Small intestine (tissue), 16 donors: ENCODE results near the gene CENPN. TPM values are rescaled to one million over a fixed set of nuclear protein-coding genes. Genes with fewer than 3 reads are reported as not detected.

ENCODE experiments used
- DNase-seq, 2 donors: peaks; one replicate each; pipeline versions ENCODE4 v3.0.0 to v3.0.0-alpha.2; 2013
- FAIRE-seq: peaks from 2 replicates; lab custom pipeline; 2012; peaks lifted over from hg19 to GRCh38; lab: Jason Lieb, UNC
- H3K27ac ChIP-seq, 3 donors: one replicate each; pipeline ENCODE4 v1.5.1; 2013; ENCODE audit warnings: low read length in 2 of 3, mild to moderate bottlenecking in 2 of 3, control low read depth in 1 of 3, inconsistent platforms in 1 of 3, low read depth in 1 of 3, moderate library complexity in 1 of 3
- H3K27me3 ChIP-seq, 3 donors: one replicate each; pipeline ENCODE4 v1.6.1; 2013; ENCODE audit warnings: low read length in 3 of 3, inconsistent platforms in 1 of 3; ENCODE audit not compliant: control insufficient read depth in 3 of 3, insufficient read depth in 3 of 3
- H3K36me3 ChIP-seq, 3 donors: one replicate each; pipeline ENCODE4 v1.6.1; 2013; ENCODE audit warnings: low read length in 3 of 3, inconsistent platforms in 1 of 3, low read depth in 1 of 3, mild to moderate bottlenecking in 1 of 3, moderate library complexity in 1 of 3; ENCODE audit not compliant: control insufficient read depth in 3 of 3, insufficient read depth in 2 of 3
- H3K4me1 ChIP-seq, 3 donors: one replicate each; pipeline ENCODE4 v1.6.1; 2013; ENCODE audit warnings: low read length in 2 of 3, inconsistent platforms in 1 of 3, low read depth in 1 of 3, mild to moderate bottlenecking in 1 of 3, moderate library complexity in 1 of 3; ENCODE audit not compliant: control insufficient read depth in 3 of 3, insufficient read depth in 2 of 3
- H3K4me3 ChIP-seq, 3 donors: one replicate each; pipeline ENCODE4 v1.5.1; 2013; ENCODE audit warnings: low read length in 3 of 3, control low read depth in 1 of 3, inconsistent platforms in 1 of 3, low read depth in 1 of 3, mild to moderate bottlenecking in 1 of 3, moderate library complexity in 1 of 3
- H3K9me3 ChIP-seq, 2 donors: one replicate each; pipeline ENCODE4 v1.6.1; 2013; ENCODE audit warnings: low read depth in 1 of 2, low read length in 1 of 2; ENCODE audit not compliant: control insufficient read depth in 2 of 2, insufficient read depth in 1 of 2
- WGBS, 3 donors: extraction: QIAGEN DNeasy Blood & Tissue Kit; methylation state at CpG; one replicate each; pipeline ENCODE4 v1.1.7; 2013; 5-methylcytosine and 5-hydroxymethylcytosine counted together
- long read RNA-seq, 10 donors: transcript quantifications; one replicate each; lab custom pipeline, GENCODE V29; 2026
- polyA plus RNA-seq, 4 donors: library from polyadenylated mRNA; stranded (reverse) in 3 of 4; unstranded in 1 of 4; fragments of 200-250 nt in 3 of 4; fragments of 120-200 nt in 1 of 4; gene quantifications; one replicate each; pipeline versions ENCODE4 v1.2.1 to v1.2.3, GENCODE V29; 2013
- donor health status: healthy with polysubstance abuse.
- donor health status: control.
- donor health status: control.
- donor health status: Bipolar disorder and iron deficiency.
- donor health status: healthy.

The CENPN gene, protein sequence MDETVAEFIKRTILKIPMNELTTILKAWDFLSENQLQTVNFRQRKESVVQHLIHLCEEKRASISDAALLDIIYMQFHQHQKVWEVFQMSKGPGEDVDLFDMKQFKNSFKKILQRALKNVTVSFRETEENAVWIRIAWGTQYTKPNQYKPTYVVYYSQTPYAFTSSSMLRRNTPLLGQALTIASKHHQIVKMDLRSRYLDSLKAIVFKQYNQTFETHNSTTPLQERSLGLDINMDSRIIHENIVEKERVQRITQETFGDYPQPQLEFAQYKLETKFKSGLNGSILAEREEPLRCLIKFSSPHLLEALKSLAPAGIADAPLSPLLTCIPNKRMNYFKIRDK
- polyA plus RNA-seq: 10 to 100 TPM in 2 of 4 donors, 1 to 10 TPM in 2; 5.8 to 22.9 (median 8.5) TPM
- long read RNA-seq, donor 1: 0 reads
- long read RNA-seq, donor 2, partial matches to known transcripts: 0 of 2 reads
- long read RNA-seq, donor 2, other reads (novel, unspliced or antisense): 0 of 2 reads
- long read RNA-seq, donor 3, partial matches to known transcripts: 0 of 4 reads
- long read RNA-seq, donor 3, other reads (novel, unspliced or antisense): 0 of 4 reads
- long read RNA-seq, donor 4: 0 reads
- long read RNA-seq, donor 5: 0 reads
- long read RNA-seq, donor 6, transcript CENPN-201 (7 exons, 1,398 nt): major isoform, 5 of 11 reads
- long read RNA-seq, donor 6, partial matches to known transcripts: 6 of 11 reads
- long read RNA-seq, donor 6, other reads (novel, unspliced or antisense): 0 of 11 reads
- long read RNA-seq, donor 7, transcript CENPN-201 (7 exons, 1,398 nt): major isoform, 13 of 22 reads
- long read RNA-seq, donor 7, partial matches to known transcripts: 5 of 22 reads
- long read RNA-seq, donor 7, other reads (novel, unspliced or antisense): 0 of 22 reads
- long read RNA-seq, donor 8: 0 reads
- long read RNA-seq, donor 9, partial matches to known transcripts: 0 of 14 reads
- long read RNA-seq, donor 9, other reads (novel, unspliced or antisense): 12 of 14 reads
- long read RNA-seq, donor 10, transcript CENPN-201 (7 exons, 1,398 nt): major isoform, 5 of 7 reads
- long read RNA-seq, donor 10, partial matches to known transcripts: 0 of 7 reads
- long read RNA-seq, donor 10, other reads (novel, unspliced or antisense): 0 of 7 reads

- WGBS, 3 donors: 0% methylated on average over 68 to 75 of the region's 75 CpGs
- Histone ChIP-seq H3K27ac (peak within 1 kb of the TSS; percentile 95 to 100 (median 97)), H3K9me3 (no peaks in the 10 kb centered on the region), H3K36me3 (no peaks in the 10 kb centered on the region), H3K4me3 (peak within 1 kb of the TSS; percentile 81 to 92 (median 91)), H3K27me3 (no peaks in the 10 kb centered on the region), H3K4me1 (peaks cover 0 to 11% (median 4%) of the 10 kb centered on the region in 3 donors)
- DNase-seq (peak; percentile 99 to 100), FAIRE-seq (no peak)
These were observed at the start of gene CENPN, which contains the start of gene CMC2 for GRCh38 chr16:81006813-81007695. Gene CENPN, plus strand, starts transcription at chr16:81007214. Its CDS starts 4,726 bp downstream, at chr16:81011940. Gene CMC2, minus strand, starts transcription at chr16:81006885. Its CDS starts 9,491 bp downstream, at chr16:80997394.

- Histone ChIP-seq H3K27ac (no peak overlapping the region), H3K36me3 (no peaks in the 10 kb centered on the region), H3K27me3 (no peaks in the 10 kb centered on the region), H3K4me1 (no peaks in the 10 kb centered on the region), H3K9me3 (no peaks in the 10 kb centered on the region), H3K4me3 (no peak overlapping the region)
- FAIRE-seq: no peak
- no peak for DNase-seq
These were observed 48.7 kb upstream of the CENPN start for GRCh38 chr16:80958284-80958683.

- FAIRE-seq (no peak), DNase-seq (no peak)
- 59 to 78% (median 63%) methylated on average over 2 of the region's 2 CpGs for WGBS, 3 donors
- Histone ChIP-seq H3K4me1 (no peaks in the 10 kb centered on the region), H3K36me3 (no peaks in the 10 kb centered on the region), H3K27me3 (no peaks in the 10 kb centered on the region), H3K9me3 (no peaks in the 10 kb centered on the region), H3K27ac (no peak overlapping the region), H3K4me3 (no peak overlapping the region)
These were observed 44.1 kb upstream of the CENPN start for GRCh38 chr16:80962879-80963278.

GRCh38 chr16:80964351-80964750 lies 42.7 kb upstream of the CENPN start:
- H3K4me3 ChIP-seq: no peak overlapping the region
- peaks cover 0 to 3% (median 0%) of the 10 kb centered on the region in 3 donors for H3K36me3 ChIP-seq
- H3K9me3 ChIP-seq: no peaks in the 10 kb centered on the region
- peak in 1 of 2 donors; percentile 8 for DNase-seq
- peaks cover 0 to 3% (median 0%) of the 10 kb centered on the region in 3 donors for H3K4me1 ChIP-seq
- H3K27me3 ChIP-seq: no peaks in the 10 kb centered on the region
- FAIRE-seq: no peak
- no peak overlapping the region for H3K27ac ChIP-seq
- WGBS, 3 donors: 15 to 22% (median 19%) methylated on average over 2 of the region's 2 CpGs

DNA sequence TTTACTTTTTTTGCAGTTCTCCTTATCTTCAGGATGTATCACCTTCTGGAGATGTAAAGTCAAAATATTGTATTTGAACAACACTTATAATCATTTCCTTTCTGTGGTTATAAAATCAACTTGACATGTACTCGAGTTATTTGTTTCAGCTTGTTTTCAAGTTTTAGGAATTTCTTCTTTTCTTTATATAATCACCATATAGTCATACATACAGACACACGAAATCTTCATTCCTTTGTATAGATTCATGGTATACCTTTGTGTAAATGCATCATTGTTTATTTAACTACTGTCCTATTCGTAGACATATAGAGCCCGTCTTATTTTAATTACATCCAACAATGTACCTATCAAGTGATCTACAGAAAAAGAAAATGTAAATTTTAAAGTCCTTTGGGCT lies 40.4 kb upstream of the CENPN start:
- FAIRE-seq (peak; percentile 23), DNase-seq (no peak)
- WGBS, 3 donors: 75 to 89% (median 79%) methylated on average over 4 of the region's 4 CpGs
- Histone ChIP-seq H3K36me3 (peaks cover 0 to 3% (median 0%) of the 10 kb centered on the region in 3 donors), H3K27ac (no peak overlapping the region), H3K9me3 (no peaks in the 10 kb centered on the region), H3K4me3 (no peak overlapping the region), H3K27me3 (no peaks in the 10 kb centered on the region), H3K4me1 (peaks cover 0 to 3% (median 0%) of the 10 kb centered on the region in 3 donors)

DNA sequence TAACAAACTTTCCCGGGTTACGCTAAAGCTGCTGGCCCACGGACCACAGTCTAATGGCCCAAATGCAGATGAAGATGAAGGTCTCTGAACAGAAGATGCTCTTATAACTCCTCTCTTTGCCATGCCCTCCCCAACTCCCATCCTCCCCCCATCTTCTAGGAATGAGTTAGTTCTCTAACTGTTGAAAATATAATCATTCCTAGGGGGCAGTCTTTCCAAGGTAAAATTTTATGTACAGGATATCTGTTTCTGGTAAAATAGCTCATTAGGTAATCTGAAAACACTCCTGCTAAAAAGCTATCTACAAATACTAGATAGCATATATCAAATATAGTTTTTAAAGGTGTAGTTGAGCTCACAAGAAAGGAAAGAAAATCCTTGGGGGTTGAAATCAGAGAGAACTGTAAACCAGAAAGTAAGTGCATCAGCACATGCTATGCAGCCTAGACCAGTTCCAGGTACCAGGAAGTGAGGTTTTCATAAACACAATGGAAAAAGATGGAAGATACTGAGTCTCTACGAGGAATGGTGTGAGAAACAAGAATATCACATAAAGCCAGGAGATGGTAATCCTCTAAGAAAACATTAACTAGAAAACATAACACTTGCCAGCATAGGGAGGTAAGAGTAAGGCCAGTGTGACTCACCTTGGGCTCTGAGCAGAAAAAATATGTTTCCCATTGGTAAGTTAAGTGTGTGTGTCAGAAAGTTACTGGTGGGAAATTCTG lies 38.5 kb upstream of the CENPN start:
- Histone ChIP-seq H3K4me3 (no peak overlapping the region), H3K36me3 (peaks cover 2 to 5% (median 3%) of the 10 kb centered on the region in 3 donors), H3K27me3 (no peaks in the 10 kb centered on the region), H3K4me1 (peaks cover 0 to 3% (median 0%) of the 10 kb centered on the region in 3 donors), H3K27ac (no peak overlapping the region), H3K9me3 (no peaks in the 10 kb centered on the region)
- DNase-seq (peak in 1 of 2 donors; percentile 17), FAIRE-seq (no peak)
- WGBS, 3 donors: 70 to 73% (median 71%) methylated on average over 4 of the region's 4 CpGs

- Histone ChIP-seq H3K27ac (no peak overlapping the region), H3K36me3 (peaks cover 2 to 5% (median 3%) of the 10 kb centered on the region in 3 donors), H3K27me3 (no peaks in the 10 kb centered on the region), H3K4me3 (no peak overlapping the region), H3K4me1 (peaks cover 0 to 3% (median 0%) of the 10 kb centered on the region in 3 donors), H3K9me3 (no peaks in the 10 kb centered on the region)
- FAIRE-seq: no peak
- DNase-seq: no peak
- WGBS, 3 donors: 97% methylated on average over 3 of the region's 3 CpGs
These were observed 37.9 kb upstream of the CENPN start for GRCh38 chr16:80969114-80969484.
